GM19328 (cell line): ENCODE data around the gene ENGASE.

ENCODE experiments used
- ATAC-seq: cut with Tn5 transposase; IDR thresholded peaks from one replicate; pipeline ENCODE4 v1.9.1; 2021; ENCODE audit warnings: mild to moderate bottlenecking, moderate library complexity; ENCODE audit not compliant: unreplicated experiment

Gene ENGASE

DNA sequence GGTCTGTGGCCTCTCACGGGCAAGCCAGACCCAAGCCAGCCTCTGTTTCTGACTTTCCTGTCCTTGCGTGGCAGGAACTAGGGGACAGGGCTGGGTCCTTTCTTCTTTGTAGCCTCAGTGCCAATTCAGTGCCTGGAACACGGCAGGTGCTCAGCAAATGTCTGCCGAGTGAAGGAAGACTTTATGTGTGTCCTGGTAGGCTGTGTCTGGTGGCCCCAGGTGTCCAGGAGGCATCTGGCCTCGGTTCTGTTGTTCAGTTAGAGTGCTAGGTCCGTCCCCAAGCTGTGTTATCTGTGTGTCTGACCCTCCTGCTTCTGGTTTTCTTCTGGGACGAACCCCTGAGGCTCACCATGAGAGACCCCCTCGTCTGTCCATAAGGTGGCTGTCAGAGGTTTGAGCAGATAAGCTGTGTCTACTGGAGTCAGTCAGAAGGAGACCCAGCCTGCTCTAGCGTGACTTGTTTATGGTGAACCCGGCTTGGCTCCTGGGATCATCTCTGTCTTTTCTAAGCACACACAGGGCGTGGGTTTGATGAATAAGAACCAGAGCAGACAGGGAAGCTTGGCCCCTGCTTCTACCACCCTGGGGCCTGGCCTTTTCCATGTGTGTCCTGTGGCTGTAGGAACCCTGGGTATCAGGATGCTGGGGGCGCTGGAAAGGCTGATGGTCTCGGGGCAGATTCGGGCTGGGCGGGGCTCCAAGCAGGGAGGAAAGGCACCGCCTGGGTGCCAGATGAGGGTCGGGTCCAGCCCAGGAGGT lies 39.3 kb downstream of the ENGASE start:
- no peak for ATAC-seq

DNA sequence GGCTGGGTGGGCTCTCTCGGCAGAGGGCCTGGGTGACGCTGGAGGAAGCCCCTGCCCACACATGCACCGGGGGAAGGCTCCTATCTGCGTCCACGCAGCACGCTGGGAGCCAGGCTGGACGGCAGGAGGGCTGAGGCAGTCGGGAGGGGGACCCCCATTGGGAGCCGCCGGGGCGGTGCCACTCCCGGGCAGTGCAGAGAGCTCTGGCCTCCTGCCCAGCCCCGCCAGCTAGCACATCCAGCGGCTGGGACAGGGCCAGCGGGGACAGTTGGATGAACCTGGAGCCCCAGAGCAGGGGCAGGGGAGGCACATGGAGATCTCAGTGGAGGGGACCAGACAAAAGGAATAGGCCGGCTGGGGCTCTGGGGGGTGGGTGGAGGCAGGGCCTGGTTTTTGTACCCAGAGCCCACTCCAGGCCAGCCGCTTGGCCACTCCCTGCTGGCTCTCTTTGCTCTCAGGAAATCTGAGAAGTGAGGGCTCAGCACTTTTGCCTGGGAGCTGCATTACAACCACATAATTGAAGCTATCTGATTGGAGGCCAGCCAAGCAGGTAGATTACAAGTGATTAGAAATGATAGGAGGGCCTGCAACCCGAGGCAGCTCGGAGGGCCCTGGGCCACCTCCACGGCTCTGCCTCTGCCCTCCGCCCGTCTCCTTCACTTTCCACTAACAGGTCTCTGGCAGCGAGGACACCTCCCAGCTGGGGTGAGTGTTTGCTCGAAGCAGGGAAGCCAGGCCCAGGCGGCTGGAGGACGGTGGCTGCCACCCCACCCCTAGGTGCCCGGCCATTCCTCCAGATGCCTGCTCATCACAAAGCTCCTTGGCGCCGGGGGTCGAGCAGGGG lies 40.1 kb downstream of the ENGASE start:
- ATAC-seq = no peak

DNA sequence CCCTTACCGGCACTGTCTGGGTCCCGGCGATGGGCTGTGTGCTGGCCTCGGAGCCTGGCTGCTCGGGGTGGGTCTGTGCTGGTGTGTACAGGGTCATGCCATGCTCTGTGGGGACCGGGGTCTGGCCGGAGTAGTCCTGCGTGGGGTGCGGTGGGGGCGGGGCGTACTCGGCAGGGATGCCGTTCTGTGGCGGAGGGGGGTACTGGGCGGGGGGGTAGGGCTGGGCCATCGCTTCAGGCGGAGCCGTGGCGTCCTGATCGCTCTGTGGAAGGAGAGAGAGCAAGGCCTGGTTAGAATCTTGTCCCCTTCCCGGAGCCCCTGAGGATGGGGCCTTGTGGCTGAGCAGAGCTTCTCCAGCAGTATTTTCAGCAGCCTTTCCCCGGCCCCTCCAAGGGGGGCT lies 40.9 kb downstream of the ENGASE start:
- no peak for ATAC-seq

DNA sequence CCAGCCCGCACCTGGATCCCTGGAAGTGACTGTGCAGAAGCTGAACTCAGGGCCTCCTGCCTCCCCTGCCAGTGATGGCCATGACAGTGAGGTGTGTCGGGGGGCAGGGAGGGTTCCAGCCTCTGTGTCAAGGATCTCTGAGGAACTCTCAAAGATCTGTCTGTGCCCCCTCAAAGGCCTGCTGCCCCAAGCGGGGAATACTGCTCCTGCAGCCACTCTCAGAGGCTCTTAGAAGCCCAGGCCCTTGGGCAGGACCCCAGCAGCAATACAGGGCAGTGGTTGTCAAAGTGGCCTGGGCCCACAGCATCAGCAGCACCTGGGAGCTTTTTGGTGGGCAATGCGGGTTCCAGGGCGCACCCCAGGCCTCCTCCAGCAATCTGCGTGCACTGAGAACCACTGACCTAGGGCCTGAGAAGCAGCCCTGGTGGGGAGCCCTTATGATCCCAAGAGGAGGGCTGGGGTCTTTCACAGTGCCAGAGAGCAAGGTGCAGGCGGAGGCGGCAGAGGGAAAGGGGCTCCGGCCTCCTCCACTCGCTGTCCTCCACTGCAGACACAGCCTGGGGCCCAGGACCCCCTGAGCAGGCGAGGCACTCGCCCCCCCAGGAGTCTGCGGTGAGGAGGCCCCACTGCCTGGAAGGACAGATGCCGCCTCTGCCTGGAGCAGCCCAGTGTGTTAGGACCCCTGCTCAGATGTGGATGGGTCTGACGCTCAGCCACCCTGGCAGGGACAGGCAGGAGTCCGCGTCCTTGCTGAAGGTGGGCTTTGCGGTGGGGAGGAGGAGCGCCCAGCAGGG lies 42.1 kb downstream of the ENGASE start:
- no peak for ATAC-seq

DNA sequence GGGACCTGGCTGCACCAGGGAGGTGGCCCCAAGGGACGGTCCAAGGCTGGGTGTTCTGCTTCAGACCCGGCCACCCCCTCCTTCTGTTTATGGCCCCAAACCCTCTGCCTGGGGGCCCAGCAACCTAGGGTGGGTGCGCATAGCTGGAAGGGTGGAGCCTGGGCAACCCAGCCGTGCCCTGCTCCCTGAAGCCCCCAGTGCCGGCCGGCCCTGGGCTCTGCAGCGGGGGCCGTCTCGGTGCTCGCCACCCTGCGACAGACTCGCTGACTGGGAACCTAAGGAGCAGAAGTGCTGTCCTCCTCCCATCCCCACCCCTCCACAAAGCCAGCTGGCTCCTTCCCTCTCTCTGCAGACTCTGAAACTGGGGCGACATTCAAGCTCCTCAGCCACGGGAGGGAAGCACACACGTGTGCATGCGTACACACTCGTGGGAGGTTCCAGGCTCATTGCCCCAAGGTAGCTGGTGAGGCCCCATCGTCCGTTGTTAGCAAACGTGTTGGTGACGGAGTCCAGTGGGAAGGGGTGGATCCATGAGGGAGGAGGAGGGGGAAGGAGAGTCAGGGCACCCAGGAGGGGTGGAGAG lies 43.4 kb downstream of the ENGASE start:
- no peak for ATAC-seq

DNA sequence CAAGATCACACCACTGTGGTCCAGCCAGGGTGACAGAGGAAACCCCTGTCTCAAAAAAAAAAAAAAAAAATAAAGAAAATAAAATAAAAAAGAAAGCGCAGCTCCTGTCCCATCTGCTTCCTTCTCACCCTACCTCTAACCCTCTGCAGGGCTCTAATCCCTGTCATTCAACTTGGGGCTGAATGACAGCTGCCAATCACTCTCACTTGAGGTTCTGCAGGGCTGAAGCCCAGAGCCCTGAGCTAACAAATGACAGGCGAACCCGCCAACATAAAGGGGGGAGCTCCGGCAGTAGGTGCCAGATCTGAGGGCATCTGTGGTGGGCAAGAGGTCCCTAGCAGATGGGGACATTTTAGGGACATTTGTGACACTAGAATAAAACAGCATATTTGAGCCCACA lies 44.3 kb downstream of the ENGASE start:
- ATAC-seq = no peak

DNA sequence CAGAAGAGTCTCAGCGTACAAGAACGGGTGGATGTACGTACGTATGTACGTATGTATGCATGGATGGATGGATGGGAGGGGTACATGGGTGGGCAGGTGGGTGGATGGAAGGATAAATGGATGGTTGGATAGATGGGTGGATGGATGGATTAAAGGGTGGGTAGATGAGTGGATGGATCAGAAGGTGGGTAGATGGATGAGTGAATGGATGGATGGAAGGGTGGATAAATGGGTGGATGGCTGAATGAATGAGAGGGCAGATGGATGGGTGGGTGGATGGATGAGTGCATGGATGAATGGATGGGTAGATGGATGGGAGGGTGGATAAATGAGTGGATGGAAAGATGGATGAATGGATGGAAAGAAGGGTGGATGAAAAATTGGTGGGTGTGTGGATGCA lies 45.6 kb downstream of the ENGASE start:
- no peak for ATAC-seq

DNA sequence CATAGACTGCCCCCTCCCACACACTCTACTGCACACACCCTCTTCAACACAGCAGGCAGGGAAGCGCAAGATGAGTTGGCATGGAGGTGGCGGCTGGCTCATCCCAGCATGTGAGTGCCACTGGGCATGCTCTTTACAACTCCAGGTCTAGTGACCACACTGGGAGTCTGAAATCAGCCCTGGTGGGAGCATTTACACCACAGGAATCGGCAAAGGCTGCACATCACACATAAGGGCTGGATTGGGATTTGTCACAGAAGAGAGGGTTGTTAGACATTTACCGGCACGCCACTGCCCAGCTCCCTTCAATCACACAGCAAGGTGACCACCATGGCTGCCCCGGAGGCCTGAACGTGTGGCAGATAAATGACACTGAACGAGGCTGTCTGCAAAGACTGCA lies 49.4 kb downstream of the ENGASE start:
- no peak for ATAC-seq

DNA sequence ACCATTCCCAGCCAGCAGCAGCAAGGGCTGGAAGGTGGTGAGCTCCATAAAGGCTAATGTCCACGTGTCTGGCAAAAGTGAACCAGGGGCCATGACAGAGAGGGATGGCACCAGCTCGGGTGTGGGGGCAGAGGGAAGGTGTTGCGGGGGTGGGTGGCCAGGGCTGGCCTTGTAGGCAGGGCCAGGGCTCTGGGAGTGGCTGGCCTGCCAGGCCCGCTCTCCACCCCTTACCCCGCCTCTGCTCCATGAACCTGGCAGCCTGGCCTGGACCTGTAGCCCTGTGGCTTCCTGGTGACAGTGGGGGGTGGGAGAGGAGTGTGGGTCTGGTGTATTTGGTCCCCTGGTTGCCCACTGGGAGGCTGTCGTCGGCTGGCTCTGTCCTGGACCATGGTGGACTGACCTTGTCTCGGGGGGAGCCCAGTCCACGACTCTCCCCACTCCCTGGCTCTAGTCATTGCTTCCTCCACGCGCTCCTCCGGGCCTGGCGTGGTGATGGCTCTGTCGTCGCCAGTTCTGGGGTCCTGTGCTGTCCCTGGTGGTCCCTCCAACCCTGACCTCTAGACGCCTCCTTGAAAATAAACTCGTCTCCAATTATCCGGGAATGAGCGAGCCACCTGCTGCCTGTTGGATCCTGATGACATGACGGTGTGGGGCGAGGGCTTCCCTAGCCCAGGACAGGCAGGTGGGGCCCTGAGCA lies 50.0 kb downstream of the ENGASE start:
- no peak for ATAC-seq

DNA sequence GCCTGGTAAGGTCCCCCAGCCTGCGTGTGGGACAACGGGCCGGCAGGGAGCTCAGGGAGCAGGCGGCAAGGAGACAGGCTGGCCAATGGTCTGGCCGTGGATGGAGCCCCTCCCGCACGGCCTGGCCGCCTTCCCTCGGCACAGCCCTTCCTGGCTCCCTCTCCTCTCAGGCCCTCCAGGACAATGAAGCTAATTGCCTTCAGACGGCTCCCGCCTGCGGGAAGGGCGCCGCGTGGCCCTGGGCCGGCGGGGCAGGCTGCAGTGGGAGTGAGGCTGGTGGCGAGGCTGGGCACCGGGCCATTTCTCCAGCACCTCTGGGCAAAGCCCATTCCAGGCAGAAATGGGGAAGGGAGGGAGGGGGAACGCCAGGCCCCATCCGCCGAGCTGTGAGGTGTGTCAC lies 50.9 kb downstream of the ENGASE start:
- no peak for ATAC-seq

DNA sequence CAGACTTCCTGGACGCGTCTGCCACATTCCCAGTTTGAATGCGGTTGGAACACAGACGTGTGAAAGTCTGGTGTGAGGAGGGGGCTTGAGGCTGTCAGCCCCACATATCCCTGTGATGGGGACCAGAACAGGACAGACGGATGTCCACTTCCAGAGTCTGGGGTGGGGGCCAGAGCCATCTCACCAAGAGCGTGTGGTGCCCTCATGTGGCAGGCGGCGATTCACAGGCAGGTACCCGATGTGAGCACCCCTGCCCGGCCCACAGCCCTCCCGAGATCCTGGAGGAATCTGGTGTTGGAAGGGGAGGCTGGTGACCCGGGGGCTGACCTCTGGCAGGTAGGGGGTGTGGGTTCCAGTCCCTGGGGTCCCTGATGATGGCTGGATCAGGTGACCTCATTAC lies 51.5 kb downstream of the ENGASE start:
- ATAC-seq = no peak

DNA sequence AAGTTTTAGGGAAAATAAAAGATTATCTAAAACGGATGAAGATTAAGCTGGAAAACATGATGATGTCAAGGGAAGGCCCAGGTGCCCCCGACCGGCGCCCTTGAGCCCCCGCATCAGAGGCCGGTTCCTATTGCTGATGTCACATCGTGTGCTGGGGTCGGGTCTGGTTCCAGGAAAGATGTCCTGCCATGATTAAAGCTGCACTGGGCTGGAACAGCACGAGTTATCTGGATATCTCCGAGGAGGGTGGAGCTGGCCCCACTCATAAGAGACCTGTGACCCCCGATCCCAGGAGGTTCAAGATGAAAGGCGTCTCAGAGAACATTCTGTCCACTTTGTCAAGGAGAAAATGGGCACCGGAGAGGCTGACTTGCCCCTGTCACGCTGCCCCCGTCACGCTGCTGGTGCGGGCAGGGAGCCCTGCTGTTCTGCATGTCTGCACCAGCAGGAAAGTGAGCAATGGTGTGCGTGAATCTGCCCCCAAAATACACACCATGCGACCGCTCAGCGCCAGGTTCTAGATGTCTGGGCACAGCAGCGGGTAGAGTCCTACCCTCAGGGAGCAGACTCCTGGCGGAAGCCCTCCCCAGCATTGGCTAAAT lies 53.0 kb downstream of the ENGASE start:
- no peak for ATAC-seq

DNA sequence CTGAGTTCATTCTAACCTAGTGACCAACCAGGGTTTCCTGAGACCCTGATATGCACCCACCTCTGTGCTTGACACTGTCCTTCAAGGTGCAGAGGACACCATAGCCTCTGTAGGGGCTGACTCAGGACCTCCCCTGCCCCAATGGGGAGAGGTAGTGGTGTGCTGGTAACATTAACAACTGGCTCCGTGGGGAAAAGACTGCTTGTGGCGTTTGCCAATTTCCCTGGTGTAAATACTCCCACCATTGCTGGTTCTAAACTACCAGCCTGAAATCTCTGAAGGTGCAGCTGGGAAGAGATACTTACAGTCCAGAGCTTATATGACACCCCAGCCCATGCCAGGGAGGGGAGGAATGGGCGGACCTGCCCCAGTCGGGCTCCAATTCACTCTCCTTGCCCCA lies 54.9 kb downstream of the ENGASE start:
- no peak for ATAC-seq

DNA sequence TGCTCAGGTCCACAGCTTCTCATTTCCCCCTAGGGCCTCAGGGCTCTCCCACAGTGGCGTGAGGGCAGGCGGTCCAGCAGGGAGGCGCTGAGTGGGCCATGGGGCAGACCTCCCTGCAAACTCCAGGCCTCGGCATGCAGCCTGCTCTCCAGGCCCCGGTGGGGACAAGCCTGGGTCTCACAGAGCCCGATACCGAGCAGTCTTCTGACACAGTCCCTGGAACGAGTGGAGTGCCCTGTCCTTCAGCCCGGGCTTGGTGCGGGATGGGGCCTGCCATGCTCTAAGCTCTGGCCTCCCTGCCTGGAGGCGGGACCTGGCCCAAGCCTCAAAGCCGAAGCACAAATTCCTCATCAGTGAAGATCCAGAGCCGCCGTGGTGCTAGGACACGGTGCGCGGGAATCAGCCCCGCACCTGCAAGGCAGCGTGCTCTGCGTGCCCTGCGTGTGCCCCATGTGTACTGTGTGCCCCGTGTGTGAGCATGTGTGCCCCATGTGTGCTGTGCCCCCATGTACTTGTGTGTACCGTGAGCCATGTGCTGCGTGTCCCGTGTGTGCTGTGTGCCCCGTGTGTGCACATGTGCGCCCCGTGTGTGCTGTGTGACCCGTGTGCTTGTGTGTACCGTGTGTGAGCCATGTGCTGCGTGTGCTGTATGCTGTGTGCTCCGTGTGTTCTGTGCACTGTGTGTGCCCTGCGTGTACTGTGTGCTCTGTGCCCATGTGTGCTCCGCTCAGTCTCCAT lies 56.1 kb downstream of the ENGASE start:
- ATAC-seq = no peak

DNA sequence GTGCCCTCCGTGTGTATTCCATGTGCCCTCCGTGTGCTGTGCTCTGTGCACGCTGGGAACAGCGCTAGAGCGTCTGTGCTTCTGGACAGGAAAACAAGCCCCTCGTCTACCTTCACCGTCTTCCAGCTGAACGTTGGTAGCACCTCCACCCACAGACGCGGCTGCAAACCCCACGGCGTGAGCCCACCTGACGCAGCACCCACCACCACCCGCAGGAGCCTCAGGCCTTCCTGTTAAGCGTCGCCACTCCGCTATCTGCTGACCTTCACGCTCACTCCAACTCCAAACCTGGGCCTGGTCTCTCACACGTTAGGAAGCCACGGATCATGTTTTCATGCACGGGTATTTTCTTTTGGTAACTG lies 56.6 kb downstream of the ENGASE start:
- no peak for ATAC-seq

DNA sequence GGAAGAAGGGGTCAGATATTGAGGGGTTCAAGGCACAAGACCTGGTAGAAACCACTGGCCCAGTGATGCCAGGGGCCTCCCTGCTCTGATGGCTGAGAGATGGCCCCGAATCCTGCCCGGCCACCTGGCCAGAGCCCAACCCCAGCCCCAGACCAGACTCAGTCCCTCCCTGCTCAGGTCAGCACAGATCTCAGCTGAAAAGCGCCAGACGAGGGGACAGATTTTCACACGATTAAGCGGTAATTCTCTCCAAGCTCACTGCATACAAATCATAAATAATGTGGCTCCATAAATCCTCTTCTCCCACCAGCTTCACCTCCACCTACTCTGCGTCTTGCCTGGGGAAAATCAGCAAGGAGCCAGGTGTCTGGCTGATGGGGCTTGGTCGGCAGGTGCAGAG lies 57.1 kb downstream of the ENGASE start:
- no peak for ATAC-seq

DNA sequence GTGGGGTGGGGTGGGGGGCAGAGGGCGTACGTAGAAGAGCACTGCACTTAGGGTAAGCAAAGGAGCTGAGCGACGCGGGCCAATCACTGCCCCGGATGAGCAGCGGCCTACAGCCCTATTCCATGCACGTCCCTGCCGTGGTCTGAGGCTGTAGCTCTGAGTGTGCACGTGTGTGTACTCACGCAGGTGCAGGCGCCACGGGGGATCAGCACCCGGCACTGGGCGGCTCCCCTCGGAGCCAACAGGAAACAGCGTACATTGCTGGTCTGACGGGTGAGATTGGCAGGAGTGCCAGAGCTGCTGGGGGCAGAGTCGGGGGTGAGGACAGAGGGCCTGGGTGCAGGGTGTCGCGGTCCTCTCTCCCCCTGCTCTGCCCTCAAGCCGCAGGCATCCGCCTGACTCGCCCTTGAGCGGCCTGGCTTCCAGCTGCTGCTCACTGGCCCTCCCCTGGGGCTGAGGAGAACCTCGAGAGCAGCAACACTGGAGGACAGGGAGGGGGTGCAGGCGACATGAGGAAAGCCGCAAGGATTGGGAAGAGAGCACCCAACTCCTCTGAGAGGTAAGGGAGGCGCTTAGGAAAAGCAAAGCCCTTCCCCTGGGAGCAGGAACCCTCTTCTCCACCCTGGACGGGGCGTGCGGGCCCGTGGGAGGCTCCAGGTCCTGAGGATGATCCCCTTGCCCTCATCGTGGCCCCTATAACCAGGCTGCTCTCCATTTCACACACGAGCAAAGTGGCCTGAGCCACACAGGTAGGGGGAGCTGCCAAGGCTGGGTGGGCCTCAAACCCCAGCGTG lies 57.8 kb downstream of the ENGASE start:
- ATAC-seq = no peak

DNA sequence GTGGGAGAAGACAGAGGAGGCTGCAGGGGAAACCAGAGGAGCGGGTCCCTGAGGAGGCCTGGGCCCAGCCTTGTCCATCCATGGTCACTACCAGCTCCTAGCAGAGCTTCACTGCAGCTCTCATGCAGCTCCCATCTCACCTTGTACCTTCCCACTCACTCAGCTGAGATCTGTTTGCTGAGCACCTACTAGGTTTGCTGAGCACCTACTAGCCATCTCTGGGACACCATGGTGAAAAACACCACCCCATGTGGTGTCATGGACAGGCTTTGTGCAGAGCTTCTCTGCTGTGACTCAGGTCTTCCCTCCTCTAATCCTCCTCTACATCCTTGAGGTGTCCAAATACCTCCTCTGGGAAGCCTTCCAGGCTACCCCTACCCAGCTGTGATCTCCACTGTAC lies 58.6 kb downstream of the ENGASE start:
- no peak for ATAC-seq

DNA sequence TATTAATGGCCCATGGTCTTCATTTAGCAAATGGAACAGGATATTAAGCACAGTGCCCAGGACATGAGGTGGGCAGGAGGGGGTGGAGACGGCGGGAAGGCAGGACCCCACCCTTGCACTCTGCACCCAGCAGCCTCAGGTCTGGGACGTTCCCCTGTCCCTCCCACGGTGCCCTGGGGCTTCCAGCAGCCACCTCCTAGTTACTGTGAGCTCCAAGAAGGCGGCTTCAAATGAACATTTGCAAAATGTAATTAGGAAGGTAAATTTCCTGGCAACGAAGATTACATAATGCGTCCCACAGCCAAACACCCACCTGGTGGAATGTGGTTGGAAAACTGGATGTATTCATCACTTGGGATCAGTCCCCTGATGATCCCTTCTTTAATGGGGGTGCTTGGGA lies 59.4 kb downstream of the ENGASE start:
- no peak for ATAC-seq
